ENCODE data around the gene MICALL2.

MICALL2 gene

GRCh38 chr7:1408466-1408865 is 50.8 kb downstream of the MICALL2 start:
- Histone ChIP-seq H3K4me1 (ENCODE audit: control insufficient read depth, insufficient read depth, low read length) (peaks cover 6% of the 10 kb centered on the region), H3K9me3 (ENCODE audit: control insufficient read depth, insufficient read depth, low read depth, low read length) (no peaks in the 10 kb centered on the region), H3K27ac (ENCODE audit: extremely low read depth, low read depth, low read length) (no peak overlapping the region), H3K4me3 (ENCODE audit: low read depth, low read length) (no peak overlapping the region), H3K36me3 (ENCODE audit: control insufficient read depth in 2 of 2, insufficient read depth in 1 of 2, low read length in 2 of 2) (no peaks in the 10 kb centered on the region)
- CTCF ChIA-PET = interaction anchor here (1.2 to 3.1 kb wide), 2 partner anchors 40 to 232 kb away, joined by 4 to 11 read pairs; no protein-coding TSS in a partner anchor
- POLR2A ChIA-PET = no interaction called here
- 0 out of 2 replicates have a peak, but pooled peaks have one; percentile 59 for TF ChIP-seq ZNF768 (tag by site-specific recombination; IDR thresholded peaks at IDR 0.05)
- TF ChIP-seq ZNF133 (tag by site-specific recombination; IDR thresholded peaks at IDR 0.05) = no peak
- no peak for TF ChIP-seq ZNF138 (tag by site-specific recombination; IDR thresholded peaks at IDR 0.05; ENCODE audit: borderline replicate concordance)
- TF ChIP-seq, protein P1, sequence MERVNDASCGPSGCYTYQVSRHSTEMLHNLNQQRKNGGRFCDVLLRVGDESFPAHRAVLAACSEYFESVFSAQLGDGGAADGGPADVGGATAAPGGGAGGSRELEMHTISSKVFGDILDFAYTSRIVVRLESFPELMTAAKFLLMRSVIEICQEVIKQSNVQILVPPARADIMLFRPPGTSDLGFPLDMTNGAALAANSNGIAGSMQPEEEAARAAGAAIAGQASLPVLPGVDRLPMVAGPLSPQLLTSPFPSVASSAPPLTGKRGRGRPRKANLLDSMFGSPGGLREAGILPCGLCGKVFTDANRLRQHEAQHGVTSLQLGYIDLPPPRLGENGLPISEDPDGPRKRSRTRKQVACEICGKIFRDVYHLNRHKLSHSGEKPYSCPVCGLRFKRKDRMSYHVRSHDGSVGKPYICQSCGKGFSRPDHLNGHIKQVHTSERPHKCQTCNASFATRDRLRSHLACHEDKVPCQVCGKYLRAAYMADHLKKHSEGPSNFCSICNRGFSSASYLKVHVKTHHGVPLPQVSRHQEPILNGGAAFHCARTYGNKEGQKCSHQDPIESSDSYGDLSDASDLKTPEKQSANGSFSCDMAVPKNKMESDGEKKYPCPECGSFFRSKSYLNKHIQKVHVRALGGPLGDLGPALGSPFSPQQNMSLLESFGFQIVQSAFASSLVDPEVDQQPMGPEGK (tag by site-specific recombination; IDR thresholded peaks at IDR 0.05) = no peak
- TF ChIP-seq ZNF473 (tag by site-specific recombination; IDR thresholded peaks at IDR 0.05) = no peak

DNA sequence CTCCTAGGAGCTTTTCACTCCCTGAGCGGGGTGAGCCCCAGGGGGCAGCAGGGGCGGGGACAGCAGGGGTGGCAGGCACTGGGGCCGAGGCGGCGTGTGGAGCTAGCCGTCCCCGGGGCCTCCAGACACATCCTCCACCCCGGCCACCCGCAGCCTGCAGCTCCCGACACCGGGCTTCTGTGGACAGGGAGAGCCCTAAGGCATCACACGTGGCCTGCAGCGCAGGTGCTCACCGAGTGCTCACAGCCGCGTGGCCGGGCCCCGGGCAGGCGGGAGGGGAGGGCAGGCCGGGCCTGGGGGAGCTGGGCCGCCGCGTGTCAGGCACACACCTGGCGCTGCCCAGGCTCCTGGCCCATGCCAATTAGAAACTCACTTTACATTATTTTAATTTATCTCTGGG is 51.4 kb downstream of the MICALL2 start:
- H3K4me3 ChIP-seq (ENCODE audit: low read depth, low read length) = no peak overlapping the region
- no peaks in the 10 kb centered on the region for H3K36me3 ChIP-seq (ENCODE audit: control insufficient read depth in 2 of 2, insufficient read depth in 1 of 2, low read length in 2 of 2)
- no peaks in the 10 kb centered on the region for H3K9me3 ChIP-seq (ENCODE audit: control insufficient read depth, insufficient read depth, low read depth, low read length)
- CTCF ChIA-PET = interaction anchor here (2.1 to 3.1 kb wide), 2 partner anchors 182 to 232 kb away, joined by 11 read pairs; no protein-coding TSS in a partner anchor
- POLR2A ChIA-PET = no interaction called here
- H3K4me1 ChIP-seq (ENCODE audit: control insufficient read depth, insufficient read depth, low read length) = peaks cover 6% of the 10 kb centered on the region
- no peak overlapping the region for H3K27ac ChIP-seq (ENCODE audit: extremely low read depth, low read depth, low read length)
- TF ChIP-seq ZNF341 (tag by site-specific recombination; IDR thresholded peaks at IDR 0.05; ENCODE audit: low read depth) (no peak), ZNF423 (tag by site-specific recombination; IDR thresholded peaks at IDR 0.05) (0 out of 2 replicates have a peak, but pooled peaks have one; percentile 17), ZIC2 (tag by site-specific recombination; IDR thresholded peaks at IDR 0.05) (peak; percentile 89)

GRCh38 chr7:1404898-1405548 is 54.2 kb downstream of the MICALL2 start:
- no peaks in the 10 kb centered on the region for H3K36me3 ChIP-seq (ENCODE audit: control insufficient read depth in 2 of 2, insufficient read depth in 1 of 2, low read length in 2 of 2)
- no peaks in the 10 kb centered on the region for H3K9me3 ChIP-seq (ENCODE audit: control insufficient read depth, insufficient read depth, low read depth, low read length)
- H3K27ac ChIP-seq (ENCODE audit: extremely low read depth, low read depth, low read length) = no peak overlapping the region
- H3K4me3 ChIP-seq (ENCODE audit: low read depth, low read length) = no peak overlapping the region
- peaks cover 6% of the 10 kb centered on the region for H3K4me1 ChIP-seq (ENCODE audit: control insufficient read depth, insufficient read depth, low read length)
- ChIA-PET CTCF (interaction anchor here (1.3 to 2.5 kb wide), 2 partner anchors 7 to 211 kb away, joined by 5 to 8 read pairs; no protein-coding TSS in a partner anchor), POLR2A (interaction anchor here (0.7 kb wide), 1 partner anchor 223 kb away, joined by 3 read pairs; no protein-coding TSS in a partner anchor)
- TF ChIP-seq, protein P2, sequence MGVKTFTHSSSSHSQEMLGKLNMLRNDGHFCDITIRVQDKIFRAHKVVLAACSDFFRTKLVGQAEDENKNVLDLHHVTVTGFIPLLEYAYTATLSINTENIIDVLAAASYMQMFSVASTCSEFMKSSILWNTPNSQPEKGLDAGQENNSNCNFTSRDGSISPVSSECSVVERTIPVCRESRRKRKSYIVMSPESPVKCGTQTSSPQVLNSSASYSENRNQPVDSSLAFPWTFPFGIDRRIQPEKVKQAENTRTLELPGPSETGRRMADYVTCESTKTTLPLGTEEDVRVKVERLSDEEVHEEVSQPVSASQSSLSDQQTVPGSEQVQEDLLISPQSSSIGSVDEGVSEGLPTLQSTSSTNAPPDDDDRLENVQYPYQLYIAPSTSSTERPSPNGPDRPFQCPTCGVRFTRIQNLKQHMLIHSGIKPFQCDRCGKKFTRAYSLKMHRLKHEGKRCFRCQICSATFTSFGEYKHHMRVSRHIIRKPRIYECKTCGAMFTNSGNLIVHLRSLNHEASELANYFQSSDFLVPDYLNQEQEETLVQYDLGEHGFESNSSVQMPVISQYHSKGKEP (tag by site-specific recombination; IDR thresholded peaks at IDR 0.05) = peak; percentile 63; the same call in 1 of the 2 replicates
- TF ChIP-seq ZNF132 (tag by site-specific recombination; IDR thresholded peaks at IDR 0.05; ENCODE audit: borderline replicate concordance) = no peak

GRCh38 chr7:1404460-1404809 is 54.8 kb downstream of the MICALL2 start:
- ChIA-PET POLR2A (interaction anchor here (0.7 to 1.0 kb wide), 2 partner anchors 223 to 588 kb away, joined by 3 read pairs; no protein-coding TSS in a partner anchor), CTCF (interaction anchor here (0.6 to 2.5 kb wide), 5 partner anchors 8 to 210 kb away, joined by 3 to 8 read pairs (median 5); no protein-coding TSS in a partner anchor)
- no peaks in the 10 kb centered on the region for H3K9me3 ChIP-seq (ENCODE audit: control insufficient read depth, insufficient read depth, low read depth, low read length)
- H3K4me1 ChIP-seq (ENCODE audit: control insufficient read depth, insufficient read depth, low read length) = peaks cover 6% of the 10 kb centered on the region
- no peaks in the 10 kb centered on the region for H3K36me3 ChIP-seq (ENCODE audit: control insufficient read depth in 2 of 2, insufficient read depth in 1 of 2, low read length in 2 of 2)
- H3K27ac ChIP-seq (ENCODE audit: extremely low read depth, low read depth, low read length) = no peak overlapping the region
- H3K4me3 ChIP-seq (ENCODE audit: low read depth, low read length) = no peak overlapping the region
- no peak for TF ChIP-seq ZNF416 (tag by site-specific recombination; IDR thresholded peaks at IDR 0.05)
- peak; percentile 50 for TF ChIP-seq ZFHX2 (tag by site-specific recombination; conservative IDR thresholded peaks at IDR 0.05)

Measured in HEK293 (cell line).